Right kidney (tissue), 1 donor: ENCODE results near the gene ARID5B.

Experiments used
- DNase-seq: peaks from one replicate; pipeline ENCODE4 v3.0.0-alpha.2; 2016

The ARID5B gene

GRCh38 chr10:61883371-61884025, 18.0 kb upstream of the ARID5B start:
- DNase-seq: no peak

- no peak for DNase-seq
Observed at GRCh38 chr10:61887772-61888171, 13.7 kb upstream of the ARID5B start.

- DNase-seq: no peak
Observed at GRCh38 chr10:61888744-61889143, 12.8 kb upstream of the ARID5B start.

GRCh38 chr10:61890430-61890829, 11.1 kb upstream of the ARID5B start:
- DNase-seq: no peak

GRCh38 chr10:61890881-61891409, 10.6 kb upstream of the ARID5B start:
- DNase-seq: no peak

- DNase-seq: no peak
Observed at GRCh38 chr10:61891906-61892585, 9.5 kb upstream of the ARID5B start.

- no peak for DNase-seq
Observed at GRCh38 chr10:61892961-61893360, 8.5 kb upstream of the ARID5B start.

GRCh38 chr10:61894133-61894532, 7.4 kb upstream of the ARID5B start:
- no peak for DNase-seq

GRCh38 chr10:61895898-61896600, 5.5 kb upstream of the ARID5B start:
- no peak for DNase-seq

GRCh38 chr10:61896854-61897661, 4.4 kb upstream of the ARID5B start:
- peak; percentile 66 for DNase-seq

GRCh38 chr10:61897671-61898434, 3.6 kb upstream of the ARID5B start:
- peak; percentile 69 for DNase-seq

- no peak for DNase-seq
Observed at GRCh38 chr10:61898435-61898778, 3.1 kb upstream of the ARID5B start.

- no peak for DNase-seq
Observed at GRCh38 chr10:61899069-61899531, 2.4 kb upstream of the ARID5B start.

- DNase-seq: peak; percentile 23
Observed at GRCh38 chr10:61899663-61899996, 1.9 kb upstream of the ARID5B start.

- peak; percentile 57 for DNase-seq
Observed at GRCh38 chr10:61899997-61900828, 1.3 kb upstream of the ARID5B start.

GRCh38 chr10:61901829-61902444, 438 bp downstream of the ARID5B start:
- DNase-seq: peak; percentile 86

- DNase-seq: peak; percentile 84
Observed at GRCh38 chr10:61902445-61903220, 1.1 kb downstream of the ARID5B start.

- DNase-seq: peak; percentile 91
Observed at GRCh38 chr10:61903221-61903927, 1.9 kb downstream of the ARID5B start.

GRCh38 chr10:61903928-61904344, 2.4 kb downstream of the ARID5B start:
- peak; percentile 47 for DNase-seq
